KOPT-K1 (cell line): Measurements from ENCODE around the gene CCS.
"Not testable (repeated sequence)": the region's sequence is repeated elsewhere in the genome, so short reads cannot be mapped to it uniquely, and the experiment has no call there.

Experiments used
- H3K27ac ChIP-seq: fragments of 200-600 bp; sonication (generic); 2 replicates; pipeline ENCODE4 v1.5.1; 2016; ENCODE audit warnings: antibody characterized with exemption, mild to moderate bottlenecking, low read depth, low read length; ENCODE audit not compliant: poor library complexity, severe bottlenecking
- H3K36me3 ChIP-seq: fragments of 200-600 bp; sonication (generic); 2 replicates; pipeline ENCODE4 v1.5.1; 2017; ENCODE audit warnings: antibody characterized with exemption, mild to moderate bottlenecking, low read length, moderate library complexity; ENCODE audit not compliant: insufficient read depth
- H3K9me3 ChIP-seq: fragments of 200-600 bp; sonication (generic); 2 replicates; pipeline ENCODE4 v1.5.1; 2017; ENCODE audit warnings: antibody characterized with exemption, low read length, mild to moderate bottlenecking; ENCODE audit not compliant: insufficient read depth, poor library complexity, severe bottlenecking

CCS gene

GRCh38 chr11:66625041-66625751 is 32.2 kb downstream of the CCS start:
- H3K9me3 ChIP-seq = no peaks in the 10 kb centered on the region

GRCh38 chr11:66625752-66626149 is 32.8 kb downstream of the CCS start:
- H3K27ac ChIP-seq = no peak overlapping the region
- peaks cover 100% of the 10 kb centered on the region for H3K36me3 ChIP-seq
- H3K9me3 ChIP-seq = no peaks in the 10 kb centered on the region

More at GRCh38 chr11:66625041-66625751, 32.2 kb downstream of the CCS start:
- H3K27ac ChIP-seq = no peak overlapping the region
- H3K36me3 ChIP-seq = peaks cover 100% of the 10 kb centered on the region

- Histone ChIP-seq H3K9me3 (no peaks in the 10 kb centered on the region), H3K36me3 (peaks cover 100% of the 10 kb centered on the region)
Observed at GRCh38 chr11:66626382-66626781, 33.4 kb downstream of the CCS start.

GRCh38 chr11:66626926-66627325 is 33.9 kb downstream of the CCS start:
- no peak overlapping the region for H3K27ac ChIP-seq
- H3K9me3 ChIP-seq = no peaks in the 10 kb centered on the region
- H3K36me3 ChIP-seq = peaks cover 100% of the 10 kb centered on the region

More at GRCh38 chr11:66626382-66626781, 33.4 kb downstream of the CCS start:
- no peak overlapping the region for H3K27ac ChIP-seq

- Histone ChIP-seq H3K36me3 (peaks cover 100% of the 10 kb centered on the region), H3K9me3 (no peaks in the 10 kb centered on the region), H3K27ac (no peak overlapping the region)
Observed at GRCh38 chr11:66628061-66628603, 35.1 kb downstream of the CCS start.

GRCh38 chr11:66629356-66629755 is 36.4 kb downstream of the CCS start:
- Histone ChIP-seq H3K27ac (no peak overlapping the region), H3K9me3 (no peaks in the 10 kb centered on the region), H3K36me3 (peaks cover 100% of the 10 kb centered on the region)

GRCh38 chr11:66631883-66632282 is 38.9 kb downstream of the CCS start:
- H3K36me3 ChIP-seq = peaks cover 97% of the 10 kb centered on the region
- H3K27ac ChIP-seq = no peak overlapping the region
- H3K9me3 ChIP-seq = no peaks in the 10 kb centered on the region

- Histone ChIP-seq H3K9me3 (no peaks in the 10 kb centered on the region), H3K27ac (no peak overlapping the region), H3K36me3 (peaks cover 91% of the 10 kb centered on the region)
Observed at GRCh38 chr11:66632952-66633351, 40.0 kb downstream of the CCS start.

- Histone ChIP-seq H3K27ac (no peak overlapping the region), H3K36me3 (peaks cover 82% of the 10 kb centered on the region), H3K9me3 (no peaks in the 10 kb centered on the region)
Observed at GRCh38 chr11:66636411-66636810, 43.4 kb downstream of the CCS start.

- Histone ChIP-seq H3K36me3 (peaks cover 82% of the 10 kb centered on the region), H3K9me3 (no peaks in the 10 kb centered on the region), H3K27ac (peak overlapping the region; percentile 82)
Observed at GRCh38 chr11:66637557-66638176, 44.7 kb downstream of the CCS start.

- Histone ChIP-seq H3K27ac (peak within 1 kb of the TSS; percentile 82), H3K9me3 (no peaks in the 10 kb centered on the region), H3K36me3 (peaks cover 82% of the 10 kb centered on the region)
Observed at GRCh38 chr11:66638177-66639065, 45.4 kb downstream of the CCS start, which contains the start of gene RBM4. Gene RBM4 (plus strand): TSS chr11:66638703. CDS start chr11:66639712, 1,009 bp downstream.

GRCh38 chr11:66639066-66639813 is 46.3 kb downstream of the CCS start:
- H3K36me3 ChIP-seq = peaks cover 82% of the 10 kb centered on the region
- H3K9me3 ChIP-seq = no peaks in the 10 kb centered on the region

GRCh38 chr11:66639814-66640340 is 46.9 kb downstream of the CCS start:
- Histone ChIP-seq H3K36me3 (peaks cover 82% of the 10 kb centered on the region), H3K27ac (peak overlapping the region; percentile 82)
- not testable (repeated sequence) for H3K9me3 ChIP-seq

More at GRCh38 chr11:66639066-66639813, 46.3 kb downstream of the CCS start:
- H3K27ac ChIP-seq = peak overlapping the region; percentile 82

GRCh38 chr11:66641834-66642233 is 48.8 kb downstream of the CCS start:
- no peaks in the 10 kb centered on the region for H3K9me3 ChIP-seq
- H3K36me3 ChIP-seq = peaks cover 84% of the 10 kb centered on the region
- no peak overlapping the region for H3K27ac ChIP-seq
